ENCODE data around the gene VPS35. TPM values are rescaled to one million over a fixed set of nuclear protein-coding genes. Genes with fewer than 3 reads are reported as not detected.

Gene VPS35
- total RNA-seq, 3 donors from 2014 or later (not counting 1 experiment from before 2014, with no cell fraction given) = 32.8 to 44.1 (median 43.7) TPM

GRCh38 chr16:46621934-46622676 is 66.9 kb downstream of the VPS35 start:
- Mint-ChIP-seq H3K9me3 (no peaks in the 10 kb centered on the region), H3K4me1 (peaks cover 18 to 19% of the 10 kb centered on the region in 2 donors), H3K36me3 (no peaks in the 10 kb centered on the region), H3K27ac (peak overlapping the region; percentile 77 to 89), H3K4me3 (peak overlapping the region; percentile 95), H3K27me3 (ENCODE audit: low read depth in 2 of 2) (no peaks in the 10 kb centered on the region)
- Histone ChIP-seq H3K4me3 (ENCODE audit: low read length) (no peak overlapping the region), H3K36me3 (ENCODE audit: control insufficient read depth, insufficient read depth, low read length) (no peaks in the 10 kb centered on the region), H3K27ac (ENCODE audit: low read length) (no peak overlapping the region), H3K9me3 (ENCODE audit: control insufficient read depth, insufficient read depth, low read length) (no peaks in the 10 kb centered on the region), H3K27me3 (ENCODE audit: control insufficient read depth, insufficient read depth, low read length) (no peaks in the 10 kb centered on the region), H3K4me1 (ENCODE audit: control insufficient read depth, insufficient read depth, low read length) (peaks cover 9% of the 10 kb centered on the region)
- ATAC-seq (no peak), DNase-seq (no peak)
- intact Hi-C loops (cut with micrococcal nuclease) = loop anchor here (2.0 kb wide), 1 partner anchor 67 kb away; the partner anchor contains the start of genes ORC6 and VPS35
- WGBS (ENCODE audit: insufficient coverage) = 96% methylated on average over 7 of the region's 7 CpGs
- TF ChIP-seq CTCF (IDR thresholded peaks at IDR 0.05) = no peak

- Mint-ChIP-seq H3K27ac (peak within 1 kb of the TSS; percentile 77 to 89), H3K9me3 (no peaks in the 10 kb centered on the region), H3K4me1 (peaks cover 18 to 22% of the 10 kb centered on the region in 2 donors), H3K27me3 (ENCODE audit: low read depth in 2 of 2) (no peaks in the 10 kb centered on the region), H3K4me3 (peak within 1 kb of the TSS; percentile 95), H3K36me3 (no peaks in the 10 kb centered on the region)
- ATAC-seq (peak; percentile 90 to 96 (median 96)), DNase-seq (peak; percentile 60 to 77)
- intact Hi-C loops (cut with micrococcal nuclease) = loop anchor here (2.0 kb wide), 1 partner anchor 68 kb away; the partner anchor contains the start of genes ORC6 and VPS35
- H3K9me3 ChIP-seq (ENCODE audit: control insufficient read depth, insufficient read depth, low read length) = no peaks in the 10 kb centered on the region
- no peaks in the 10 kb centered on the region for H3K27me3 ChIP-seq (ENCODE audit: control insufficient read depth, insufficient read depth, low read length)
- no peak within 1 kb of the TSS for H3K27ac ChIP-seq (ENCODE audit: low read length)
- no peaks in the 10 kb centered on the region for H3K36me3 ChIP-seq (ENCODE audit: control insufficient read depth, insufficient read depth, low read length)
- H3K4me1 ChIP-seq (ENCODE audit: control insufficient read depth, insufficient read depth, low read length) = peaks cover 9% of the 10 kb centered on the region
- TF ChIP-seq CTCF (IDR thresholded peaks at IDR 0.05) = no peak
- WGBS (ENCODE audit: insufficient coverage) = under 1% methylated on average over 50 of the region's 52 CpGs
- H3K4me3 ChIP-seq (ENCODE audit: low read length) = peak within 1 kb of the TSS; percentile 41
These were observed 67.7 kb downstream of the VPS35 start, which contains the start of gene SHCBP1 for GRCh38 chr16:46621006-46621933. Gene SHCBP1, minus strand, starts transcription at chr16:46621379. Its CDS starts 20 bp downstream, at chr16:46621359.

- Histone ChIP-seq H3K27ac (ENCODE audit: low read length) (no peak overlapping the region), H3K9me3 (ENCODE audit: control insufficient read depth, insufficient read depth, low read length) (no peaks in the 10 kb centered on the region), H3K4me3 (ENCODE audit: low read length) (peak overlapping the region; percentile 41), H3K4me1 (ENCODE audit: control insufficient read depth, insufficient read depth, low read length) (peaks cover 9% of the 10 kb centered on the region), H3K36me3 (ENCODE audit: control insufficient read depth, insufficient read depth, low read length) (no peaks in the 10 kb centered on the region), H3K27me3 (ENCODE audit: control insufficient read depth, insufficient read depth, low read length) (no peaks in the 10 kb centered on the region)
- Mint-ChIP-seq H3K9me3 (no peaks in the 10 kb centered on the region), H3K27ac (peak overlapping the region; percentile 21 to 89), H3K27me3 (ENCODE audit: low read depth in 2 of 2) (no peaks in the 10 kb centered on the region), H3K36me3 (no peaks in the 10 kb centered on the region), H3K4me1 (peaks cover 18 to 27% of the 10 kb centered on the region in 2 donors), H3K4me3 (peak overlapping the region; percentile 95)
- intact Hi-C loops (cut with micrococcal nuclease) = loop anchor here (2.0 kb wide), 1 partner anchor 68 kb away; the partner anchor contains the start of genes ORC6 and VPS35
- WGBS (ENCODE audit: insufficient coverage) = 0% methylated on average over 9 of the region's 11 CpGs
- peak in 1 of 2 donors; percentile 7 for DNase-seq
- no peak for ATAC-seq
- TF ChIP-seq CTCF (IDR thresholded peaks at IDR 0.05) = no peak
These were observed 68.5 kb downstream of the VPS35 start for GRCh38 chr16:46620266-46621005.

All from natural killer cell (primary cell).